ENCODE data around the gene DYNLT2. TPM values are rescaled to one million over a fixed set of nuclear protein-coding genes. Genes with fewer than 3 reads are reported as not detected.

The DYNLT2 gene
- total RNA-seq, 1 donor from 2014 or later, result 1.1 TPM

DNA sequence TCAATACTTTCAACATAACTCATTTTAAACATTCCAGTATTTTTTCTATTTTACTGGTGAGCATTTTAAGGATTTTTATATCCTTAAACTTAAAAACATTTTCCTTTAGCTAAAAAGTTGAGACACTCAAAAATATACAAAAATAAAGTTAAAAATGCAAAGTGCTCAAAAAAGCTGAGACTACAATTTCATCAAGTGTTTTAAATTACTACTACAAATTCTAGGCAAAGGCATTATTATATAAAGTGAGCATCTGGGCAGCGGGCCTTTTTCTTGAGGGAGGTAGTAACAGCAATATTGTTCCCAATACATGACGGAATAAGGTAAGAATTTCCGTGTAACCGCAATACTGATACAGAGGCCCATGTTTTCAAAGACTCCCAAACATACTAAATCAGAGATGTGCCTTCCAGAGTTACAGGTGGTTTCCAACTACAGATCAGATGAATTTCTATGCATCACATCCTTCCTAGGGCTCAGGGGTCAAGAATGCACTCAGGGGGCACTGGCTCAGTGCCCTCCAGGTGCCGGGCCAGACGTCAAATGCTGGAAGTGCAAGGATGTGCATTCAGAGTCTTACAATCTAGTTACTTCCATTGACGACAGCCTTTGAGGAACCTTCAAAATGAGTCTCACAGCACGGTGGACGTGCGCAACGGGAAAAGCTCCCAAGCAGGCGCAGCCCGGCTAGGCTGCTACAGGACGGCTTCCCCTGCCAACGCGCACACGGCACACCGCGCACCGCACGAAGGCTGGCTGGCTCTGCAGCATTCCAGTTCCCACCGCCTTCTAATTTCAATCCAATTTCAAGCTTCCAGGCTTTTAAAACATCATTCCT, 28.8 kb downstream of the DYNLT2 start:
- H3K4me3 ChIP-seq (ENCODE audit: low read depth, low read length), result peak overlapping the region; percentile 64
- DNase-seq (ENCODE audit: low read depth), result peak; percentile 82
- TF ChIP-seq CTCF (IDR thresholded peaks at IDR 0.05; ENCODE audit: insufficient read depth, low read length, severe bottlenecking), result no peak
- H3K27me3 ChIP-seq (ENCODE audit: control insufficient read depth, insufficient read depth, low read length), result no peaks in the 10 kb centered on the region
- H3K36me3 ChIP-seq (ENCODE audit: control insufficient read depth, insufficient read depth, low read length), result no peaks in the 10 kb centered on the region
- FAIRE-seq, result no peak

GRCh38 chr6:169720207-169720855, 31.0 kb downstream of the DYNLT2 start:
- H3K27me3 ChIP-seq (ENCODE audit: control insufficient read depth, insufficient read depth, low read length), result no peaks in the 10 kb centered on the region
- TF ChIP-seq CTCF (IDR thresholded peaks at IDR 0.05; ENCODE audit: insufficient read depth, low read length, severe bottlenecking), result no peak
- H3K4me3 ChIP-seq (ENCODE audit: low read depth, low read length), result no peak overlapping the region
- H3K36me3 ChIP-seq (ENCODE audit: control insufficient read depth, insufficient read depth, low read length), result no peaks in the 10 kb centered on the region
- DNase-seq (ENCODE audit: low read depth), result no peak
- FAIRE-seq, result no peak

- Histone ChIP-seq H3K36me3 (ENCODE audit: control insufficient read depth, insufficient read depth, low read length) (peaks cover 3% of the 10 kb centered on the region), H3K27me3 (ENCODE audit: control insufficient read depth, insufficient read depth, low read length) (no peaks in the 10 kb centered on the region), H3K4me3 (ENCODE audit: low read depth, low read length) (no peak overlapping the region)
- DNase-seq (ENCODE audit: low read depth) (no peak), FAIRE-seq (no peak)
- no peak for TF ChIP-seq CTCF (IDR thresholded peaks at IDR 0.05; ENCODE audit: insufficient read depth, low read length, severe bottlenecking)
Measured at GRCh38 chr6:169719117-169719516, 32.3 kb downstream of the DYNLT2 start.

DNA sequence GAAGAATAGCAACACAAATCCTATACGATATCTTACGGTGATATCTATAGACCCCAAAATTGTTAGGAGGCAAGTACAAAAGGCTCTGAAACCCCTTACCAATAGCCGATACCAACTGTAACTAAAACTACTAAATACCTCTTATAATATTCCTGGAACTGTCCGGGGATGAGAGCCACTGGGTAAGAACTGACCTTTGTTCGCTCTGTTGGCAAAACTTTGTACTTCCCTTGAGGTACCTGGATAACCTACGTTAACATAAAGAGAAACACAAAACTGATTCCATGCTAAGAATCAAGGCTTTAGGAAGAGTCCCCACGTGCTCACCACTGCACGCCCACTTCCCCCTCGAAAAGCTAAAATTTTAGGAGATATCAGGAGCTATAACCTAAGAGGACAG, 36.8 kb downstream of the DYNLT2 start:
- no peak for TF ChIP-seq CTCF (IDR thresholded peaks at IDR 0.05; ENCODE audit: insufficient read depth, low read length, severe bottlenecking)

GRCh38 chr6:169714178-169714577, 37.2 kb downstream of the DYNLT2 start:
- H3K4me3 ChIP-seq (ENCODE audit: low read depth, low read length), result no peak overlapping the region
- TF ChIP-seq CTCF (IDR thresholded peaks at IDR 0.05; ENCODE audit: insufficient read depth, low read length, severe bottlenecking), result no peak
- peak; percentile 25 for DNase-seq (ENCODE audit: low read depth)
- no peaks in the 10 kb centered on the region for H3K27me3 ChIP-seq (ENCODE audit: control insufficient read depth, insufficient read depth, low read length)
- no peak for FAIRE-seq
- H3K36me3 ChIP-seq (ENCODE audit: control insufficient read depth, insufficient read depth, low read length), result peaks cover 3% of the 10 kb centered on the region

More for the DNA sequence above, 36.8 kb downstream of the DYNLT2 start:
- FAIRE-seq (no peak), DNase-seq (ENCODE audit: low read depth) (no peak)
- Histone ChIP-seq H3K36me3 (ENCODE audit: control insufficient read depth, insufficient read depth, low read length) (peaks cover 3% of the 10 kb centered on the region), H3K27me3 (ENCODE audit: control insufficient read depth, insufficient read depth, low read length) (no peaks in the 10 kb centered on the region), H3K4me3 (ENCODE audit: low read depth, low read length) (no peak overlapping the region)
